ENCODE results near the gene SPG7. TPM values are rescaled to one million over a fixed set of nuclear protein-coding genes. Genes with fewer than 3 reads are reported as not detected.

SPG7 gene
- total and polyA plus RNA-seq, 2 experiments from 2014 or later: 108 to 222 TPM

Small RNA genes within 50 kb of the gene (small RNA-seq; reads per million reads assigned to genes)
- gene SNORD68: not detected

Other genes starting within 250 kb of the SPG7 start
- gene ANKRD11, start 17.8 kb upstream of the SPG7 start, total RNA-seq: 48.7 and 50.6 TPM in 2 replicates
- gene ANKRD11, start 17.8 kb upstream of the SPG7 start, polyA plus RNA-seq: 130 and 135 TPM in 2 replicates
- gene RPL13, start 52.3 kb downstream of the SPG7 start, total RNA-seq: 4,787 and 7,288 TPM in 2 replicates
- 1,312 and 1,458 TPM in 2 replicates for gene RPL13, start 52.3 kb downstream of the SPG7 start, polyA plus RNA-seq
- 6.6 and 8.7 TPM in 2 replicates for gene CPNE7, start 67.4 kb downstream of the SPG7 start, total RNA-seq
- 24.8 and 32.2 TPM in 2 replicates for gene CPNE7, start 67.4 kb downstream of the SPG7 start, polyA plus RNA-seq
- 48.3 and 52.9 TPM in 2 replicates for gene DPEP1, start 105.2 kb downstream of the SPG7 start, total RNA-seq
- gene DPEP1, start 105.2 kb downstream of the SPG7 start, polyA plus RNA-seq: 106 and 128 TPM in 2 replicates
- 73.2 and 78.7 TPM in 2 replicates for gene CHMP1A, start 149.3 kb downstream of the SPG7 start, total RNA-seq
- 101 and 104 TPM in 2 replicates for gene CHMP1A, start 149.3 kb downstream of the SPG7 start, polyA plus RNA-seq
- gene SPATA33, start 149.4 kb downstream of the SPG7 start, total RNA-seq: 3.6 and 4.4 TPM in 2 replicates
- 16.8 and 17.9 TPM in 2 replicates for gene SPATA33, start 149.4 kb downstream of the SPG7 start, polyA plus RNA-seq
- 60.1 and 70.4 TPM in 2 replicates for gene CDK10, start 178.3 kb downstream of the SPG7 start, total RNA-seq
- gene CDK10, start 178.3 kb downstream of the SPG7 start, polyA plus RNA-seq: 155 and 187 TPM in 2 replicates
- 20.2 and 32.9 TPM in 2 replicates for gene SPATA2L, start 193.3 kb downstream of the SPG7 start, total RNA-seq
- gene SPATA2L, start 193.3 kb downstream of the SPG7 start, polyA plus RNA-seq: 23.6 and 25.0 TPM in 2 replicates
- 8.0 and 13.8 TPM in 2 replicates for gene VPS9D1, start 212.5 kb downstream of the SPG7 start, total RNA-seq
- 25.5 and 30.2 TPM in 2 replicates for gene VPS9D1, start 212.5 kb downstream of the SPG7 start, polyA plus RNA-seq
- gene ZNF276, start 213.1 kb downstream of the SPG7 start, total RNA-seq: 8.4 and 23.2 TPM in 2 replicates
- 15.0 and 18.3 TPM in 2 replicates for gene ZNF276, start 213.1 kb downstream of the SPG7 start, polyA plus RNA-seq

Measured in hepatocyte (in vitro differentiated cells).